GM10266 (cell line): ENCODE results near the gene YJU2.
"Not testable (repeated sequence)": the region's sequence is repeated elsewhere in the genome, so short reads cannot be mapped to it uniquely, and the experiment has no call there.

Experiments
- DNase-seq: peaks from one replicate; pipeline ENCODE4 v3.0.0; 2012; ENCODE audit errors: extremely low spot score
- CTCF ChIP-seq: IDR thresholded peaks from 2 replicates; pipeline ENCODE4 v1.5.1; 2012; ENCODE audit warnings: mild to moderate bottlenecking, low read depth; ENCODE audit not compliant: control insufficient read depth, insufficient read depth; ENCODE audit errors: missing control alignments

YJU2 gene

GRCh38 chr19:4278419-4279266, 31.8 kb downstream of the YJU2 start, which contains the start of gene SHD:
Gene SHD, plus strand, starts transcription at chr19:4279266. Its CDS starts 798 bp downstream, at chr19:4280064.
- no peak for TF ChIP-seq CTCF
- DNase-seq, result no peak

- DNase-seq, result no peak
Measured at GRCh38 chr19:4279267-4279529, 32.3 kb downstream of the YJU2 start.

GRCh38 chr19:4279530-4280422, 32.9 kb downstream of the YJU2 start:
- no peak for TF ChIP-seq CTCF
- DNase-seq, result no peak

More at GRCh38 chr19:4279267-4279529, 32.3 kb downstream of the YJU2 start:
- no peak for TF ChIP-seq CTCF

- TF ChIP-seq CTCF, result no peak
- no peak for DNase-seq
Measured at GRCh38 chr19:4284176-4284958, 37.5 kb downstream of the YJU2 start.

- DNase-seq, result no peak
- no peak for TF ChIP-seq CTCF
Measured at GRCh38 chr19:4284974-4285373, 38.1 kb downstream of the YJU2 start.

GRCh38 chr19:4286141-4286540, 39.3 kb downstream of the YJU2 start:
- not testable (repeated sequence) for DNase-seq

- TF ChIP-seq CTCF, result no peak
- no peak for DNase-seq
Measured at GRCh38 chr19:4288091-4288777, 41.4 kb downstream of the YJU2 start.
